HG03354 (cell line): ENCODE data around the gene FAM184B.
"Not testable (repeated sequence)": the region's sequence is repeated elsewhere in the genome, so short reads cannot be mapped to it uniquely, and the experiment has no call there.

ENCODE experiments used
- ATAC-seq: cut with Tn5 transposase; IDR thresholded peaks from one replicate; pipeline ENCODE4 v1.9.1; 2021; ENCODE audit warnings: mild to moderate bottlenecking; ENCODE audit not compliant: unreplicated experiment, poor library complexity, severe bottlenecking

Gene FAM184B

GRCh38 chr4:17695341-17695740 lies 86.1 kb downstream of the FAM184B start:
- no peak for ATAC-seq

- no peak for ATAC-seq
Measured at GRCh38 chr4:17694552-17694951, 86.9 kb downstream of the FAM184B start.

GRCh38 chr4:17690898-17691297 lies 90.5 kb downstream of the FAM184B start:
- no peak for ATAC-seq

- ATAC-seq, result no peak
Measured at GRCh38 chr4:17690135-17690534, 91.3 kb downstream of the FAM184B start.

- ATAC-seq, result no peak
Measured at GRCh38 chr4:17688011-17688441, 93.4 kb downstream of the FAM184B start.

- ATAC-seq, result no peak
Measured at GRCh38 chr4:17687237-17687857, 94.1 kb downstream of the FAM184B start.

- ATAC-seq, result not testable (repeated sequence)
Measured at GRCh38 chr4:17684648-17685047, 96.8 kb downstream of the FAM184B start.

- ATAC-seq, result no peak
Measured at GRCh38 chr4:17682222-17682566, 99.2 kb downstream of the FAM184B start.

- no peak for ATAC-seq
Measured at GRCh38 chr4:17681281-17682221, 99.9 kb downstream of the FAM184B start.

- ATAC-seq, result no peak
Measured at GRCh38 chr4:17680559-17681280, 100.7 kb downstream of the FAM184B start.

GRCh38 chr4:17670423-17670822 lies 111.0 kb downstream of the FAM184B start:
- no peak for ATAC-seq

- ATAC-seq, result no peak
Measured at GRCh38 chr4:17667653-17668201, 113.7 kb downstream of the FAM184B start.

- no peak for ATAC-seq
Measured at GRCh38 chr4:17667253-17667652, 114.2 kb downstream of the FAM184B start.

GRCh38 chr4:17665852-17666251 lies 115.6 kb downstream of the FAM184B start:
- ATAC-seq, result no peak

- ATAC-seq, result peak; percentile 26
Measured at GRCh38 chr4:17665346-17665745, 116.1 kb downstream of the FAM184B start.

GRCh38 chr4:17664755-17665154 lies 116.7 kb downstream of the FAM184B start:
- ATAC-seq, result peak; percentile 96

GRCh38 chr4:17662694-17663093 lies 118.7 kb downstream of the FAM184B start:
- no peak for ATAC-seq

- not testable (repeated sequence) for ATAC-seq
Measured at GRCh38 chr4:17659196-17659595, 122.2 kb downstream of the FAM184B start.

GRCh38 chr4:17657849-17658248 lies 123.6 kb downstream of the FAM184B start:
- no peak for ATAC-seq

- no peak for ATAC-seq
Measured at GRCh38 chr4:17657090-17657489, 124.3 kb downstream of the FAM184B start.
